DMS 273 treated with DMSO at 0.1 percent for 48 hours (cell line): Measurements from ENCODE around the gene SLC22A31.
"Not testable (repeated sequence)": the region's sequence is repeated elsewhere in the genome, so short reads cannot be mapped to it uniquely, and the experiment has no call there.

Source experiments
- DNase-seq: peaks from one replicate; lab custom pipeline; 2025; lab: John Stamatoyannopoulos, UW

Gene SLC22A31

GRCh38 chr16:89200124-89200849 lies at the start of gene SLC22A31:
SLC22A31 (minus strand) TSS chr16:89200537; CDS start chr16:89200501, 36 bp downstream.
- DNase-seq, result no peak

GRCh38 chr16:89248196-89248982 lies 48.1 kb upstream of the SLC22A31 start:
- no peak for DNase-seq

GRCh38 chr16:89247734-89248075 lies 47.4 kb upstream of the SLC22A31 start:
- DNase-seq, result not testable (repeated sequence)

DNA sequence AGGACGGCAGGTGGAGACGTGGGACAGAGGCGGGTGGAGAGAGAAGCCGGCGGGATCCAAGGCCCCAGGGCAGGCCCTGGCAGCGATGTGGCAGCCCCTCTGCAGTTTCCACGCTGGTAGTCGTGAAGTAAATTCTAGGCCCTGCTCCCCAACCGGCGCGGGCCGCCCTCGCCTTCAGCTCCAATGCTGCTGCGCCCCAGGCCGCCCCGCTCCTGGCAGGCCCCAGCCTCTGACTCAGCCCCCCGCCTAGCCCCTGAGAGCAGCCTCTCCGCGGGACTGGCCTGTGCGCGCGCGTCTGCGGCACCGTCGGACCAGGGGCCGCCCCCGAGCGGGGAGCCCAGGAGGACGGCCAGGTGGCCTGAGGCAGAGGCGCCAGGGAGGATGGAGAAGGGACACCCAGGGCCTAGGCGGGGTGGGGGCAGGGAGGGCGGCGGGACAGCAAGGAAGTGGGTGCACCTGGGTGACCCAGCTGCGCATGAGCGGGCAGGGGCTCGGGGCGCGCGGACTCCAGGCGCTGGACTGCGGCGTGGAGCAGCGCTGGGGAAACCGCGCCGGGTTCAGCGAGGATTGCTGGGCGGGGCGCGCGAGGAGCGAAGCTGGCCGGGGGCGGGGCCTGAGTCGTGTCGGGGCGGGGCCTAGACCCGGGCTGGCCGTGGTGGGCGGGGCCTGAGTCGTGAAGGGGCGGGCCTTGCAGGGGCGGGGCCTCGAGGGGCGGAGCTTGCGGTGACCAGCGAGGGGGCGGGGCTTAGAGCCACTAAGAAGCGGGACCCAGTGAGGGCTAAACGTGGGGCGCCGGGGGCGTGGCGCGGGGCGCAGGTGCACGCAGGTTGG lies 46.8 kb upstream of the SLC22A31 start:
- peak; percentile 26 for DNase-seq

GRCh38 chr16:89246383-89246902 lies 46.1 kb upstream of the SLC22A31 start:
- no peak for DNase-seq

- DNase-seq, result no peak
Observed at GRCh38 chr16:89244754-89245153, 44.4 kb upstream of the SLC22A31 start.

GRCh38 chr16:89244264-89244663 lies 43.9 kb upstream of the SLC22A31 start:
- DNase-seq, result not testable (repeated sequence)

GRCh38 chr16:89243664-89244063 lies 43.3 kb upstream of the SLC22A31 start:
- no peak for DNase-seq

GRCh38 chr16:89242795-89243200 lies 42.5 kb upstream of the SLC22A31 start:
- DNase-seq, result no peak

GRCh38 chr16:89241187-89242007 lies 41.1 kb upstream of the SLC22A31 start:
- DNase-seq, result peak; percentile 71

GRCh38 chr16:89237733-89238132 lies 37.4 kb upstream of the SLC22A31 start:
- DNase-seq, result no peak

- no peak for DNase-seq
Observed at GRCh38 chr16:89233678-89234490, 33.5 kb upstream of the SLC22A31 start.

DNA sequence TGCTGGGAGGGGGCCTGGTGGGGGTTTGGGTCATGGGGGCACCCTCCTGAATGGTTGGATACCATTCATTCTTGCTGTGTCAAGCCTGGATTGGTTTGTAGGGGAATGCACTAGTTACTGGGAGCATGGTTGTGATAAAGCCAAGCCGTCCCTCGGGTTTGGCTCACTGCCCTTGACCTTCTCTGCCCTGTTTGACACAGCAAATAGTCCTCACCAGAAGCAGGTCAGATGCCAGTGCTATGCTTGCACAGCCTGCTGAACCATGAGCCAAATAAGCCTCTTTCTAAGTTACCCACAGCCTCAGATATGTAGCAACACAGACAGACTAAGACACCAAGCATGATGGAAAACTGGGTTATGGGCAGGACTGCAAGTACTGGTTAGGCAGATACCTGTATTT lies 31.8 kb upstream of the SLC22A31 start:
- DNase-seq, result no peak

GRCh38 chr16:89230255-89230654 lies 29.9 kb upstream of the SLC22A31 start:
- DNase-seq, result no peak

DNA sequence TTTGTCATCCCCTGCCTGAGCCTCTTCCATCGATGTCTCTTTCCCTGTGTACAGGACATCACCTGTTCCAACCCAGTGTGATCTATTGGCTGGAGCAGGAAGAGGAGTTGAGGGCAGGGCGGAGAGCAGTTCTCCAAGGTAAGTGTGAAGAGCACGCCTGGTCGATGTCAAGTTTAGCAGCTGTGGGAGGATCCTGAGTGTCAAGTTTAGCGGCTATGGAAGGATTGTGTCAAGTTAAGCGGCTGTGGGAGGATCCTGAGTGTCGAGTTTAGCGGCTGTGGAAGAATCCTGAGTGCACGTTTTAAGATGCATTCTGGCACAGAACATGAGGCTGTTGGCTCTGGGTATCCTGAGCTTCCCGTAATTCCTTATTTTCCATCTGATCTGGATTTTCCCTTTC lies 24.3 kb upstream of the SLC22A31 start:
- DNase-seq, result no peak

DNA sequence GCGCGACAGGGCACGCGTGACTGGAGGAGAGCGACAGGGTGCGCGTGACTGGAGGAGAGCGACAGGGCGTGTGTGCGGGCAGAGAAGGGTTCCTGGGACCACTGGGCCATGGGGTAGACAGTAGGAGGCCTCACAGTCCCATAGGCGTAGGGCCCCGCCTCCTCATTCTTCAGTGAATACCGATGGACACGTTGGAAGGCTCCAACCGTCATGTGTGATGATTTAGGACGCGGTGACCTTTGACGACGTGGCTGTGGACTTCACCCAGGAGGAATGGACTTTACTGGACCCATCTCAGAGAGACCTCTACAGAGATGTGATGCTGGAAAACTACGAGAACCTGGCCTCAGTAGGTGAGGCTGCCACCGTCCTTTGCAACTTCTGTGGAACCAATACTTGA lies 22.6 kb upstream of the SLC22A31 start:
- no peak for DNase-seq

- DNase-seq, result no peak
Observed at GRCh38 chr16:89221604-89222003, 21.3 kb upstream of the SLC22A31 start.

DNA sequence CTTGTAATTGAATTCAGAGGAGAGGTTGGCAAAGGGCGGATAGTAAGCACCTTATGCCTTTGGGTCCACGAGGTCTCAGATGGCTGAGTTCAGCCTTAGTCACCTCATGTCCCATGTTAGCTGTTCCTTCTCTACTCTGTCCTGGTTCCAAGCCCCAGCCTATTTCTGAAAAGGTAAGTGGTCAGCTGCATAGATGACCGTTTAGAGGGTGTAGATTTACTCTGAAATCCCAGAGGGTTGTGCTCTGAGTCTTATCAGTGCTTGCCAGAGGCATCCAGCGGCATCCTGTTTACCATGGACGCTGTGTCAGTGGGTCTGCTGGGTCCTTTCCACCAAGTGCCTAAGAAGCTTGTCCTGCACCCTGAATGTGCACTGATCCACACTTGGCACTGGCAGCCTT lies 19.0 kb upstream of the SLC22A31 start:
- DNase-seq, result no peak

- peak; percentile 59 for DNase-seq
Observed at GRCh38 chr16:89217388-89218191, 17.3 kb upstream of the SLC22A31 start, which contains the start of gene ZNF778. ZNF778 (plus strand) TSS chr16:89217703; CDS start chr16:89221128, 3,425 bp downstream.

- no peak for DNase-seq
Observed at GRCh38 chr16:89217138-89217387, 16.7 kb upstream of the SLC22A31 start.
